Activated B cell treated with CpG ODN at 0.5 μM for 24 hours (primary cell): ENCODE results near the gene CTTNBP2NL. TPM values are rescaled to one million over a fixed set of nuclear protein-coding genes. Genes with fewer than 3 reads are reported as not detected.

Experiments used
- ATAC-seq: fragments of 200-7000 bp; cut with Tn5 transposase; one replicate; pipeline ENCODE4 v1.10.0; 2021; ENCODE audit warnings: low read depth, mild to moderate bottlenecking, moderate library complexity
- CTCF ChIA-PET: fragments of 350-600 bp; sonication (Branson Sonifier 250); formaldehyde crosslinking; loops from one replicate; lab custom pipeline; 2021; ENCODE audit warnings: antibody characterized with exemption; lab: Charles Lee
- POLR2A ChIA-PET: fragments of 350-600 bp; sonication (Branson Sonifier 250); formaldehyde crosslinking; loops from one replicate; lab custom pipeline; 2021; ENCODE audit warnings: antibody characterized with exemption; lab: Charles Lee
- DNase-seq: peaks from one replicate; pipeline ENCODE4 v3.0.0; 2022
- H3K27ac Mint-ChIP-seq: one replicate; pipeline ENCODE4 v1.8.0; 2020; ENCODE audit warnings: mixed read lengths
- H3K27me3 Mint-ChIP-seq: one replicate; pipeline ENCODE4 v1.8.0; 2021; ENCODE audit warnings: mixed read lengths
- H3K36me3 Mint-ChIP-seq: one replicate; pipeline ENCODE4 v1.8.0; 2021; ENCODE audit warnings: low read depth, mixed read lengths
- H3K4me1 Mint-ChIP-seq: one replicate; pipeline ENCODE4 v1.8.0; 2021; ENCODE audit warnings: mixed read lengths
- H3K4me3 Mint-ChIP-seq: one replicate; pipeline ENCODE4 v1.8.0; 2020; ENCODE audit warnings: mild to moderate bottlenecking, mixed read lengths
- H3K9me3 Mint-ChIP-seq: one replicate; pipeline ENCODE4 v1.8.0; 2020; ENCODE audit warnings: mixed read lengths
- CTCF ChIP-seq: fragments of 200-600 bp; IDR thresholded peaks from one replicate; pipeline ENCODE4 v1.8.0; 2022; ENCODE audit warnings: antibody characterized with exemption, mild to moderate bottlenecking
- intact Hi-C: fragments of 100-400 bp; cut with micrococcal nuclease; formaldehyde crosslinking; loops from one replicate; pipeline ENCODE4 v1.15.1; 2024
- total RNA-seq: library from RNA; stranded (reverse); gene quantifications from 2 replicates; pipeline ENCODE4 v1.2.3, GENCODE V29; 2022

The CTTNBP2NL gene
- total RNA-seq, 1 donor from 2014 or later, result 14.1 TPM

GRCh38 chr1:112358061-112358770 is 37.8 kb upstream of the CTTNBP2NL start:
- ChIA-PET CTCF (interaction anchor here (0.9 to 2.9 kb wide), 6 partner anchors 12 to 568 kb away, joined by 3 to 15 read pairs (median 4); no protein-coding TSS in a partner anchor), POLR2A (no interaction called here)
- H3K36me3 Mint-ChIP-seq, result no peaks in the 10 kb centered on the region
- peaks cover 53% of the 10 kb centered on the region for H3K27me3 Mint-ChIP-seq
- H3K27ac Mint-ChIP-seq, result no peak overlapping the region
- H3K4me3 Mint-ChIP-seq, result no peak overlapping the region
- TF ChIP-seq CTCF, result no peak
- no peak for DNase-seq
- peaks cover under 1% of the 10 kb centered on the region for H3K9me3 Mint-ChIP-seq
- H3K4me1 Mint-ChIP-seq, result no peaks in the 10 kb centered on the region
- no peak for ATAC-seq
- intact Hi-C loops, result loop anchor here (1.0 to 10.0 kb wide), 3 partner anchors 11 to 447 kb away; no protein-coding TSS in a partner anchor

- Mint-ChIP-seq H3K4me3 (no peak overlapping the region), H3K9me3 (no peaks in the 10 kb centered on the region), H3K36me3 (no peaks in the 10 kb centered on the region), H3K27ac (no peak overlapping the region), H3K27me3 (peaks cover 53% of the 10 kb centered on the region), H3K4me1 (no peaks in the 10 kb centered on the region)
- intact Hi-C loops, result loop anchor here (1.0 to 10.0 kb wide), 3 partner anchors 10 to 446 kb away; no protein-coding TSS in a partner anchor
- TF ChIP-seq CTCF, result peak; percentile 39
- ATAC-seq, result peak; percentile 79
- no peak for DNase-seq
- ChIA-PET CTCF (interaction anchor here (0.9 to 2.9 kb wide), 8 partner anchors 12 to 569 kb away, joined by 3 to 15 read pairs (median 4); no protein-coding TSS in a partner anchor), POLR2A (no interaction called here)
Observed at GRCh38 chr1:112358798-112359408, 37.1 kb upstream of the CTTNBP2NL start.

- no peak for TF ChIP-seq CTCF
- Mint-ChIP-seq H3K4me1 (no peaks in the 10 kb centered on the region), H3K36me3 (no peaks in the 10 kb centered on the region), H3K27me3 (peaks cover 51% of the 10 kb centered on the region), H3K4me3 (no peak overlapping the region), H3K9me3 (no peaks in the 10 kb centered on the region), H3K27ac (no peak overlapping the region)
- intact Hi-C loops, result loop anchor here (10.0 kb wide), 1 partner anchor 445 kb away; no protein-coding TSS in a partner anchor
- ChIA-PET POLR2A (no interaction called here), CTCF (interaction anchor here (1.0 to 1.4 kb wide), 2 partner anchors 22 to 348 kb away, joined by 3 to 7 read pairs; no protein-coding TSS in a partner anchor)
- DNase-seq (no peak), ATAC-seq (no peak)
Observed at GRCh38 chr1:112359961-112360767, 35.9 kb upstream of the CTTNBP2NL start.

GRCh38 chr1:112363636-112364035 is 32.4 kb upstream of the CTTNBP2NL start:
- no peaks in the 10 kb centered on the region for H3K9me3 Mint-ChIP-seq
- CTCF ChIA-PET, result interaction anchor here (0.6 to 0.7 kb wide), 2 partner anchors 8 to 154 kb away, joined by 3 read pairs; no protein-coding TSS in a partner anchor
- no peak overlapping the region for H3K27ac Mint-ChIP-seq
- H3K27me3 Mint-ChIP-seq, result peaks cover 37% of the 10 kb centered on the region
- ATAC-seq (no peak), DNase-seq (no peak)
- no peaks in the 10 kb centered on the region for H3K4me1 Mint-ChIP-seq
- H3K36me3 Mint-ChIP-seq, result no peaks in the 10 kb centered on the region
- TF ChIP-seq CTCF, result no peak
- H3K4me3 Mint-ChIP-seq, result no peak overlapping the region
- POLR2A ChIA-PET, result no interaction called here
- intact Hi-C loops, result no loop called here
